Endothelial cell of umbilical vein (primary cell): Measurements from ENCODE around the gene CCDC85C. TPM values are rescaled to one million over a fixed set of nuclear protein-coding genes. Genes with fewer than 3 reads are reported as not detected.

Source experiments
- BruUV-seq: library from RNA; stranded (reverse); fragments of 400-500 nt; replicated peaks from 2 replicates; lab custom pipeline; 2021; lab: Mats Ljungman, UMichigan
- CTCF ChIA-PET: fragments of 300-600, 350-600 bp; sonication (Branson Sonifier 250); formaldehyde crosslinking; loops from one replicate; lab custom pipeline; 2021; ENCODE audit warnings: antibody characterized with exemption, inconsistent platforms; lab: Charles Lee
- POLR2A ChIA-PET: fragments of 300-600, 350-600 bp; sonication (Branson Sonifier 250); formaldehyde crosslinking; loops from one replicate; lab custom pipeline; 2021; ENCODE audit warnings: antibody characterized with exemption, inconsistent platforms; lab: Charles Lee
- DNase-seq: peaks from one replicate; pipeline ENCODE4 v3.0.0-alpha.2; 2011; ENCODE audit warnings: low read depth, low spot score
- FAIRE-seq: peaks from 2 replicates; lab custom pipeline; 2011; peaks lifted over from hg19 to GRCh38; lab: Jason Lieb, UNC
- H2AFZ ChIP-seq: 2 replicates; pipeline ENCODE4 v1.6.0; 2012; ENCODE audit warnings: low read depth, low read length, control low read depth, inconsistent platforms
- H3K27ac ChIP-seq: 2 replicates; pipeline ENCODE4 v1.5.1; 2011; ENCODE audit warnings: low read depth, mild to moderate bottlenecking, control low read depth, low read length, moderate library complexity; ENCODE audit not compliant: insufficient read depth
- H3K27me3 ChIP-seq, 2 experiments: 2 replicates each; pipeline versions ENCODE4 v1.6.0 to v1.6.1; 2011; ENCODE audit warnings: low read length in 2 of 2, mixed read lengths in 1 of 2; ENCODE audit not compliant: control insufficient read depth in 2 of 2, insufficient read depth in 2 of 2
- H3K36me3 ChIP-seq, 2 experiments: 2 replicates in 1 of 2; 3 replicates in 1 of 2; pipeline ENCODE4 v1.5.1; 2011; ENCODE audit warnings: low read length in 2 of 2, mild to moderate bottlenecking in 1 of 2, moderate library complexity in 1 of 2; ENCODE audit not compliant: control insufficient read depth in 2 of 2, insufficient read depth in 2 of 2; ENCODE audit errors: extremely low read depth in 1 of 2
- H3K4me1 ChIP-seq: 3 replicates; pipeline ENCODE4 v1.5.1; 2011; ENCODE audit warnings: mild to moderate bottlenecking, low read length; ENCODE audit not compliant: control insufficient read depth, insufficient read depth; ENCODE audit errors: extremely low read depth
- H3K4me2 ChIP-seq: 2 replicates; pipeline ENCODE4 v1.6.1; 2011; ENCODE audit warnings: low read length, control low read depth, mixed read lengths; ENCODE audit not compliant: insufficient read depth
- H3K4me3 ChIP-seq, 3 experiments: fragments of 200-600 bp in 1 of 3; sonication (generic), shearing (Covaris generic) in 1 of 3; replicated peaks in 1 of 3; 2 replicates each; pipeline ENCODE4 v1.5.1; 2011 to 2016; ENCODE audit warnings: control low read depth in 3 of 3, low read length in 3 of 3, mild to moderate bottlenecking in 2 of 3, inconsistent platforms in 1 of 3, low read depth in 1 of 3, moderate library complexity in 1 of 3; ENCODE audit not compliant: insufficient read depth in 1 of 3
- H3K79me2 ChIP-seq: 2 replicates; pipeline ENCODE4 v1.6.0; 2012; ENCODE audit warnings: low read length, inconsistent platforms; ENCODE audit not compliant: control insufficient read depth, insufficient read depth
- H3K9ac ChIP-seq: replicated peaks from 2 replicates; pipeline ENCODE3; 2011; ENCODE audit warnings: low read length, control low read depth; ENCODE audit not compliant: insufficient read depth; ENCODE audit errors: extremely low read depth
- H3K9me1 ChIP-seq: replicated peaks from 3 replicates; pipeline ENCODE4 v1.6.0; 2011; ENCODE audit warnings: mild to moderate bottlenecking, low read length; ENCODE audit not compliant: control insufficient read depth, insufficient read depth; ENCODE audit errors: extremely low read depth
- H3K9me3 ChIP-seq: replicated peaks from 2 replicates; pipeline ENCODE4 v1.5.1; 2012; ENCODE audit warnings: low read length, inconsistent platforms; ENCODE audit not compliant: control insufficient read depth, insufficient read depth
- H4K20me1 ChIP-seq: replicated peaks from 2 replicates; pipeline ENCODE3; 2011; ENCODE audit warnings: mild to moderate bottlenecking, low read length; ENCODE audit not compliant: control insufficient read depth, insufficient read depth; ENCODE audit errors: extremely low read depth
- CTCF ChIP-seq, 2 donors: IDR thresholded peaks; 1 replicate in 1 of 2; 2 replicates in 1 of 2; pipeline ENCODE4 v1.5.1; 2011; ENCODE audit warnings: low read length in 2 of 2, mild to moderate bottlenecking in 2 of 2, moderate library complexity in 2 of 2, control low read depth in 1 of 2, inconsistent platforms in 1 of 2, low read depth in 1 of 2; ENCODE audit not compliant: insufficient read depth in 1 of 2; ENCODE audit errors: extremely low read depth in 1 of 2
- EZH2 ChIP-seq: IDR thresholded peaks from 2 replicates; pipeline ENCODE4 v1.6.1; 2012; ENCODE audit warnings: borderline replicate concordance, low read depth, mild to moderate bottlenecking, moderate library complexity, low read length, inconsistent platforms; ENCODE audit not compliant: severe bottlenecking
- FOS ChIP-seq: IDR thresholded peaks from 2 replicates; pipeline ENCODE4 v1.6.1; 2011; ENCODE audit warnings: mild to moderate bottlenecking, low read length, moderate library complexity, borderline replicate concordance; ENCODE audit not compliant: insufficient read depth
- GATA2 ChIP-seq: IDR thresholded peaks from 2 replicates; pipeline ENCODE4 v1.7.0; 2011; ENCODE audit warnings: low read depth, mild to moderate bottlenecking, moderate library complexity, mixed read lengths, low read length; ENCODE audit not compliant: insufficient read length, insufficient read depth
- JUN ChIP-seq: IDR thresholded peaks from 2 replicates; pipeline ENCODE4 v1.6.1; 2011; ENCODE audit warnings: borderline replicate concordance, low read depth; ENCODE audit not compliant: insufficient read length, insufficient read depth
- MAX ChIP-seq: IDR thresholded peaks from 2 replicates; pipeline ENCODE4 v1.6.1; 2011; ENCODE audit not compliant: insufficient read depth, insufficient read length
- POLR2AphosphoS5 ChIP-seq: IDR thresholded peaks from 2 replicates; pipeline ENCODE4 v1.6.1; 2012; ENCODE audit warnings: low read depth, mild to moderate bottlenecking, control low read depth, low read length, moderate library complexity; ENCODE audit not compliant: insufficient read depth
- dilution Hi-C: fragments of 300-500 bp; cut with MboI; formaldehyde crosslinking; loops from one replicate; pipeline ENCODE4 v1.15.0; 2019; ENCODE audit warnings: low sequenced_read_pairs; ENCODE audit not compliant: extremely low pct_ligation_motif_present
- intact Hi-C: fragments of 100-400 bp; cut with micrococcal nuclease; formaldehyde crosslinking; loops from one replicate; pipeline ENCODE4 v1.10.0; 2022
- polyA plus RNA-seq, 4 experiments: library from polyadenylated mRNA; depleted of rRNA in 3 of 4; stranded (reverse) in 3 of 4; unstranded in 1 of 4; fragments of >200 nt; gene quantifications; 2 replicates each; pipeline versions ENCODE4 v1.2.1 to v1.2.3, GENCODE V29; 2011 to 2012; ENCODE audit warnings: missing spikeins in 1 of 4
- total RNA-seq: library from RNA; stranded (reverse); gene quantifications from 2 replicates; pipeline ENCODE4 v1.2.3, GENCODE V29; 2021

CCDC85C gene
- total and polyA plus RNA-seq, 2 donors (not counting 3 experiments of a cell fraction or from before 2014, with no cell fraction given), result 7.5 to 17.8 TPM

GRCh38 chr14:99611646-99612045 lies 7.6 kb upstream of the CCDC85C start:
- Histone ChIP-seq H3K4me3 (no peak overlapping the region), H3K9me3 (no peaks in the 10 kb centered on the region), H2AFZ (no peak overlapping the region), H3K36me3 (no peaks in the 10 kb centered on the region), H3K9me1 (no peaks in the 10 kb centered on the region), H3K4me2 (no peak overlapping the region), H4K20me1 (no peaks in the 10 kb centered on the region), H3K27ac (no peak overlapping the region), H3K27me3 (no peaks in the 10 kb centered on the region), H3K4me1 (peaks cover 18% of the 10 kb centered on the region), H3K79me2 (no peaks in the 10 kb centered on the region), H3K9ac (no peak overlapping the region)
- ChIA-PET CTCF (interaction anchor here (0.9 kb wide), 1 partner anchor 12 kb away, joined by 3 read pairs; no protein-coding TSS in a partner anchor), POLR2A (no interaction called here)
- intact Hi-C loops, result no loop called here
- BruUV-seq, result no TSS peak
- dilution Hi-C loops, result no loop called here
- TF ChIP-seq JUN, result no peak
- TF ChIP-seq POLR2AphosphoS5, result no peak
- no peak for TF ChIP-seq EZH2
- no peak for TF ChIP-seq FOS
- no peak for TF ChIP-seq CTCF (IDR thresholded peaks at IDR 0.05; ENCODE audit: extremely low read depth in 1 of 2, insufficient read depth in 1 of 2, low read depth in 1 of 2, low read length in 2 of 2)
- no peak for TF ChIP-seq MAX
- TF ChIP-seq GATA2, result no peak
- FAIRE-seq (no peak), DNase-seq (no peak)
